Fibroblast of pulmonary artery (primary cell): ENCODE results near the gene SMIM9.
"Not testable (repeated sequence)": the region's sequence is repeated elsewhere in the genome, so short reads cannot be mapped to it uniquely, and the experiment has no call there.

Experiments
- DNase-seq: peaks from one replicate; pipeline ENCODE4 v3.0.0-alpha.2; 2010; ENCODE audit warnings: low read depth
- H3K4me3 ChIP-seq: replicated peaks from 2 replicates; pipeline ENCODE4 v1.5.1; 2011; ENCODE audit warnings: low read depth, mild to moderate bottlenecking, control low read depth, low read length, moderate library complexity
- CTCF ChIP-seq: IDR thresholded peaks from 2 replicates; pipeline ENCODE4 v1.5.1; 2011; ENCODE audit warnings: mild to moderate bottlenecking, control low read depth, low read length, inconsistent platforms; ENCODE audit errors: missing control alignments

Gene SMIM9

GRCh38 chrX:154833746-154834274, 652 bp downstream of the SMIM9 start:
- no peak for TF ChIP-seq CTCF
- no peak overlapping the region for H3K4me3 ChIP-seq
- no peak for DNase-seq

- TF ChIP-seq CTCF = no peak
- no peak overlapping the region for H3K4me3 ChIP-seq
Measured at GRCh38 chrX:154829926-154830442, 4.5 kb downstream of the SMIM9 start.

GRCh38 chrX:154829134-154829533, 5.3 kb downstream of the SMIM9 start:
- no peak for TF ChIP-seq CTCF
- DNase-seq = no peak
- H3K4me3 ChIP-seq = no peak overlapping the region

More at GRCh38 chrX:154829926-154830442, 4.5 kb downstream of the SMIM9 start:
- DNase-seq = no peak

GRCh38 chrX:154828016-154828408, 6.5 kb downstream of the SMIM9 start:
- no peak for TF ChIP-seq CTCF
- H3K4me3 ChIP-seq = no peak overlapping the region
- DNase-seq = no peak

GRCh38 chrX:154827194-154828015, 7.1 kb downstream of the SMIM9 start:
- no peak for DNase-seq

GRCh38 chrX:154825586-154825985, 8.9 kb downstream of the SMIM9 start:
- H3K4me3 ChIP-seq, DNase-seq: not testable (repeated sequence)

More at GRCh38 chrX:154827194-154828015, 7.1 kb downstream of the SMIM9 start:
- no peak for TF ChIP-seq CTCF
- no peak overlapping the region for H3K4me3 ChIP-seq

GRCh38 chrX:154824638-154825037, 9.8 kb downstream of the SMIM9 start:
- TF ChIP-seq CTCF = no peak
- H3K4me3 ChIP-seq = no peak overlapping the region
- no peak for DNase-seq
